Progenitor cell of endocrine pancreas (in vitro differentiated cells): ENCODE measurements around the gene EXTL1. TPM values are rescaled to one million over a fixed set of nuclear protein-coding genes. Genes with fewer than 3 reads are reported as not detected.
A peak's percentile ranks its signal among the peaks of the same experiment; 100 is the strongest.

Experiments used
- DNase-seq: peaks from one replicate; pipeline ENCODE4 v3.0.0; 2021; ENCODE audit warnings: low spot score; ENCODE audit not compliant: unreplicated experiment
- H3K27ac Mint-ChIP-seq: 2 replicates; pipeline ENCODE4 v1.8.0; 2021; ENCODE audit warnings: mild to moderate bottlenecking, moderate library complexity, mixed read lengths
- H3K27me3 Mint-ChIP-seq: 2 replicates; pipeline ENCODE4 v1.8.0; 2021; ENCODE audit warnings: mixed read lengths
- H3K36me3 Mint-ChIP-seq: 2 replicates; pipeline ENCODE4 v1.8.0; 2022; ENCODE audit warnings: mixed read lengths; ENCODE audit not compliant: insufficient read depth
- H3K4me1 Mint-ChIP-seq: 2 replicates; pipeline ENCODE4 v1.8.0; 2021; ENCODE audit warnings: low read depth, mixed read lengths
- H3K4me3 Mint-ChIP-seq: 2 replicates; pipeline ENCODE4 v1.8.0; 2021; ENCODE audit warnings: low read depth, mild to moderate bottlenecking, moderate library complexity, mixed read lengths
- H3K9me3 Mint-ChIP-seq: 2 replicates; pipeline ENCODE4 v1.8.0; 2021; ENCODE audit warnings: low read depth, mixed read lengths
- total RNA-seq: library from RNA; stranded (reverse); gene quantifications from 2 replicates; pipeline ENCODE4 v1.2.1, GENCODE V29; 2021
- TF ChIP-seq, protein P1 (sequence below): fragments of 200-600 bp; sonication (generic); IDR thresholded peaks from one replicate; pipeline ENCODE4 v1.5.0; 2021; ENCODE audit warnings: antibody characterized with exemption, mild to moderate bottlenecking; ENCODE audit not compliant: unreplicated experiment

Gene EXTL1
- total RNA-seq, 1 donor from 2014 or later: 3.6 TPM

DNA sequence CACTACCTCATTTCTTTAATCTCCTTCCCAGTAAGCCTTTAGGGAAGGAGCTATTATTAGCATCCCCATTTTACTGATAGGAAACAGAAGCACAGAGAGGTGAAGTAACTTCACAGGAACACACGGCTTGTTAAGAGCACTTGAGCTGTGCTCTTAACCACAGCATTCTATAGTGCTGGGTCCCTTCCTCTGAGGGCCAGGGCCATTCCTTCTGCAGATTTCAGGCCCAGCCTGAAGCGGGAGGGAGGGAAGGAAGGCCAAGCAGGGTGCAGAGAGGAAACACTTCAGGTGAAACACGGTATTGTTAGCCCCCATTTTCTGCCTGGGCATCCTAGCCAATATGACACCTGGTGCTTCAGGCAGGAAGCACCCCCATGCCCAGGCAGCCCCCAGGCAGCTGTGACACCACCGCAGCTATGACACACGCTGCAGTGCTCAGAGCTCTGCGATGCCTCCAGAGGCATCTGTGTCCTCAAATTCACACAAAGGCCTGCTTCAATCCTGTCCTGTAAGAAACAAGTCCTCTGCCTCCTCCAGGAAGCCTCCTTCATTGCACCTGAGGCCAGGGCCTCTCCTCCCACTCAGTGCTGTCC lies 4.5 kb upstream of the EXTL1 start:
- DNase-seq: no peak
- H3K36me3 Mint-ChIP-seq: no peaks in the 10 kb centered on the region
- peaks cover 7% of the 10 kb centered on the region for H3K27me3 Mint-ChIP-seq
- TF ChIP-seq, protein P1, sequence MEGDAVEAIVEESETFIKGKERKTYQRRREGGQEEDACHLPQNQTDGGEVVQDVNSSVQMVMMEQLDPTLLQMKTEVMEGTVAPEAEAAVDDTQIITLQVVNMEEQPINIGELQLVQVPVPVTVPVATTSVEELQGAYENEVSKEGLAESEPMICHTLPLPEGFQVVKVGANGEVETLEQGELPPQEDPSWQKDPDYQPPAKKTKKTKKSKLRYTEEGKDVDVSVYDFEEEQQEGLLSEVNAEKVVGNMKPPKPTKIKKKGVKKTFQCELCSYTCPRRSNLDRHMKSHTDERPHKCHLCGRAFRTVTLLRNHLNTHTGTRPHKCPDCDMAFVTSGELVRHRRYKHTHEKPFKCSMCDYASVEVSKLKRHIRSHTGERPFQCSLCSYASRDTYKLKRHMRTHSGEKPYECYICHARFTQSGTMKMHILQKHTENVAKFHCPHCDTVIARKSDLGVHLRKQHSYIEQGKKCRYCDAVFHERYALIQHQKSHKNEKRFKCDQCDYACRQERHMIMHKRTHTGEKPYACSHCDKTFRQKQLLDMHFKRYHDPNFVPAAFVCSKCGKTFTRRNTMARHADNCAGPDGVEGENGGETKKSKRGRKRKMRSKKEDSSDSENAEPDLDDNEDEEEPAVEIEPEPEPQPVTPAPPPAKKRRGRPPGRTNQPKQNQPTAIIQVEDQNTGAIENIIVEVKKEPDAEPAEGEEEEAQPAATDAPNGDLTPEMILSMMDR: no peak
- no peak overlapping the region for H3K27ac Mint-ChIP-seq
- H3K4me1 Mint-ChIP-seq: peaks cover 16% of the 10 kb centered on the region
- no peak overlapping the region for H3K4me3 Mint-ChIP-seq
- H3K9me3 Mint-ChIP-seq: no peaks in the 10 kb centered on the region

DNA sequence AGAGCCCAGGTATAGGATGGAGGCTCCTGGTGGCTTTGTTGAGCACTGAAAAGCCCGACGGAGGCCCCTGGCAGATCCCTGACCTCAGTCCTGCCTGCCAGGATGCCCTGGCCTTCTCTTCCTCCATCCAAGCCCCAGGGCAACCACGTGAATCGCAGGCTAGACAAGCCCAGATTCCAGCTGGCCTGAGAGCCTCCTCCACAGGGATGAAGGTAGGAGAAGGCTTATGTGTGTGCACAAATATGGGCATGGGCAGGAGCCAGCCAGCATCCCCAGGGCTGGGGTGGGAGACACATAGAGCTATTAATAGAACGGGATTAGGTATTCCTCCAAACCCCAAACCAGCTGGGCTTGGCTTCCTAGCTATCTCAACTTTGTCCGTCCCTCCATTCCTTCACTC lies 4.0 kb upstream of the EXTL1 start:
- H3K9me3 Mint-ChIP-seq: no peaks in the 10 kb centered on the region
- peaks cover 7% of the 10 kb centered on the region for H3K27me3 Mint-ChIP-seq
- no peak overlapping the region for H3K4me3 Mint-ChIP-seq
- no peak overlapping the region for H3K27ac Mint-ChIP-seq
- DNase-seq: no peak
- peaks cover 13% of the 10 kb centered on the region for H3K4me1 Mint-ChIP-seq
- H3K36me3 Mint-ChIP-seq: no peaks in the 10 kb centered on the region
- TF ChIP-seq, protein P1: no peak

DNA sequence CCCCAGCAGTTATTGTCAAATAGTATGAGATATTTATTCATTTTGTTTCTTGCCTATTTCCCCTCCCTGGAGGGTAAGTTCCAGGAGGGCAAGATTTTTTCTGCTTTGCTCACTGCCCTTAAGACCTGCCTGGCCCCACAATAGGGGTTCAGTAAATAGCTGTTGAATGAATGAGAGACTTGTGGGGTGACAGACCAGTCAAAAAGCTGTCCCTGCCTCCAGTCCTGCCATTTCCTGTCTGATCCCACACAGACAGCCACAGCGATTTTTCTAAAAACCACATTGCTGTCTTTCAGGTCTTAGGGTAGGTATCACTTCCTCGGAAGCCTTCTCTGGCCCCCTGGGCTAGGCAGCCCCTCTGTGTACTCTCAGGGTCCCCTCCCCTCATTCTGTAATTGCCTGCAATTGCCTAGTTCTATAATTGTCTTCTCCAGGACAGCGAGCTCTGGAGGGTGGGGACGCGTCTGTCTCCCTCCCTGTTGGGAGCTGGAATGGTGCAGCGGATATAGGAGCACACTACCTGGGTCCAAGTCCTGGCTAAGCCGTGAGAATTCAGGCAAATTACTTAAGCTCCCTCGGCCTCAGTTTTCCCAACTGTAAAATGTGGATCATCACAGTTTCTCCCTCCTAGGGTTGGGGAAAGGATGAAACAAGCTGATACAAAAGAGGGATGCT lies 1.8 kb upstream of the EXTL1 start:
- TF ChIP-seq, protein P1: no peak
- no peak overlapping the region for H3K4me3 Mint-ChIP-seq
- no peak overlapping the region for H3K27ac Mint-ChIP-seq
- DNase-seq: no peak
- no peaks in the 10 kb centered on the region for H3K9me3 Mint-ChIP-seq
- no peaks in the 10 kb centered on the region for H3K36me3 Mint-ChIP-seq
- H3K27me3 Mint-ChIP-seq: peaks cover 7% of the 10 kb centered on the region
- peaks cover 9% of the 10 kb centered on the region for H3K4me1 Mint-ChIP-seq

DNA sequence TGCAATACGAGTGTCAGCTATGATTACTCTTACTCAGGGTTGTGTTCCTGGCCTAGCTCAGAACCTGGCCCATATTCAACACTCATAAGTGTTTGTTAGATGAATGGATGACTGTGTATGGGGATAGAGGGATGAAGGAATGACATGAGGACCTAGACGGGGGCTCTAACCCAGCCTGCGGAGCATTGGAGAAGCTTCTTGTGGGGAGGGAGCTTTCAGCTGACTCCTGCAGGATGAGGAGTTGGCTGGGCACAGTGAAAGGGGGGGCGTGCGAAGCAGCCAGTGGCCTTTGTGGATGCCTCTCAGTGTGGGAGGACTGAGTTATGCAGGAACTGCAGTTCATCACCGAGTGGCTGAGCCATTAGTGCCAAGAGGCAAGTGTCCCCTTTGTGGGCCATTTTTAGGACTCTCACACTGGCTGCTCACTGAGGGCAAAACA lies 1.2 kb upstream of the EXTL1 start:
- no peak overlapping the region for H3K4me3 Mint-ChIP-seq
- peaks cover 11% of the 10 kb centered on the region for H3K4me1 Mint-ChIP-seq
- no peaks in the 10 kb centered on the region for H3K36me3 Mint-ChIP-seq

DNA sequence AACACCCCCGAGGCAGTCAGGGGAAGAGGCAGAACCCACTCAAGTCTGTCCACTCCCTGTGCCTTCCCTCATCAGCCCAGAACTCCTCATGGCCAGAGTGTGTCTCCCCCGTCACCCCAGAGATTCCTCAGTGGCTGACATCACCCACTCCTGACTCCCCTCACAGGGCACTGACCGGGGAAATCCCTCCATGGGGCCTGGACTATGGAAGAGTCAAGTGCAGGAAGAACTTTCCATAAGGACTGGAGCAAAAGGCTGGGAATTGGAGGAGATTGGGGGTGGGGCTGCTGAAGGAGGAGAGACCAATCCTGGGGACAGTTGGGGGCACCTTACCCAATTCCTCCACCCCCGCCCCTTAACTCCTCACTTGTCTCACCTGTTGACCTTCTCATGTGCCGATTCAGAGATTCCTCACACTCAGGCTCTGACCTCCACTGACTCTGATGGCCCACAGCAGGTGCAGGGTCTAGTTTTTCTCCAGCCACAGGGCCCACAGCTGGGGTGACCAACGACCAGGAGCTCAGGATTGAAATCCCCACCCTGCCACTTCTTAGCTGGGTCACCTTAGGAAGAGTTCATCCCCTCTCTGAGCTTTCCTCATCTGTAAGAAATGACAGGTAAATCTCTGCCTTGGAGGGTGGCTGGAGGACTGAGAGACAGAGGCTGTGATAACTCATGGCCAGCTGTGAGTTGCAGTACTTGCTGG lies 481 bp upstream of the EXTL1 start:
- Mint-ChIP-seq H3K4me1 (peaks cover 12% of the 10 kb centered on the region), H3K9me3 (no peaks in the 10 kb centered on the region), H3K27ac (no peak overlapping the region), H3K4me3 (peak overlapping the region; percentile 79), H3K36me3 (no peaks in the 10 kb centered on the region), H3K27me3 (peaks cover 7% of the 10 kb centered on the region)
- DNase-seq: no peak
- TF ChIP-seq, protein P1: no peak

More for the DNA sequence above, 1.2 kb upstream of the EXTL1 start:
- Mint-ChIP-seq H3K27me3 (peaks cover 7% of the 10 kb centered on the region), H3K27ac (no peak overlapping the region), H3K9me3 (no peaks in the 10 kb centered on the region)
- TF ChIP-seq, protein P1: no peak
- no peak for DNase-seq
